BJ (cell line): ENCODE results near the gene ADM2. TPM values are rescaled to one million over a fixed set of nuclear protein-coding genes. Genes with fewer than 3 reads are reported as not detected.

Experiments used
- CTCF ChIA-PET: fragments of 350-600 bp; formaldehyde crosslinking; extraction: SDS; loops from one replicate; lab custom pipeline; 2021; ENCODE audit warnings: antibody characterized with exemption, inconsistent platforms; lab: Yijun Ruan, JAX
- POLR2A ChIA-PET: fragments of 300-600 bp; sonication (Branson Sonifier 250); formaldehyde crosslinking; extraction: SDS; loops from one replicate; lab custom pipeline; 2021; ENCODE audit warnings: antibody characterized with exemption; lab: Charles Lee
- DNase-seq: peaks from one replicate; pipeline ENCODE4 v3.0.0-alpha.2; 2011; ENCODE audit warnings: low read depth
- H3K27me3 ChIP-seq: 2 replicates; pipeline ENCODE4 v1.6.0; 2011; ENCODE audit warnings: low read length; ENCODE audit not compliant: control insufficient read depth, insufficient read depth
- H3K36me3 ChIP-seq: 2 replicates; pipeline ENCODE4 v1.5.1; 2011; ENCODE audit warnings: low read length; ENCODE audit not compliant: control insufficient read depth, insufficient read depth
- H3K4me3 ChIP-seq: 2 replicates; pipeline ENCODE4 v1.5.1; 2011; ENCODE audit warnings: low read depth, mild to moderate bottlenecking, control low read depth, low read length
- polyA plus RNA-seq: library from polyadenylated mRNA; depleted of rRNA; stranded (reverse); fragments of >200 nt; gene quantifications from 2 replicates; pipeline ENCODE4 v1.2.3, GENCODE V29; 2011
- TF ChIP-seq, protein P1 (sequence below): IDR thresholded peaks from 2 replicates; pipeline ENCODE4 v1.5.1; 2011; ENCODE audit warnings: low read depth, mild to moderate bottlenecking, control low read depth, inconsistent platforms, low read length, moderate library complexity; ENCODE audit not compliant: insufficient read depth

ADM2 gene
- polyA plus RNA-seq, 1 experiment = 16.0 TPM

DNA sequence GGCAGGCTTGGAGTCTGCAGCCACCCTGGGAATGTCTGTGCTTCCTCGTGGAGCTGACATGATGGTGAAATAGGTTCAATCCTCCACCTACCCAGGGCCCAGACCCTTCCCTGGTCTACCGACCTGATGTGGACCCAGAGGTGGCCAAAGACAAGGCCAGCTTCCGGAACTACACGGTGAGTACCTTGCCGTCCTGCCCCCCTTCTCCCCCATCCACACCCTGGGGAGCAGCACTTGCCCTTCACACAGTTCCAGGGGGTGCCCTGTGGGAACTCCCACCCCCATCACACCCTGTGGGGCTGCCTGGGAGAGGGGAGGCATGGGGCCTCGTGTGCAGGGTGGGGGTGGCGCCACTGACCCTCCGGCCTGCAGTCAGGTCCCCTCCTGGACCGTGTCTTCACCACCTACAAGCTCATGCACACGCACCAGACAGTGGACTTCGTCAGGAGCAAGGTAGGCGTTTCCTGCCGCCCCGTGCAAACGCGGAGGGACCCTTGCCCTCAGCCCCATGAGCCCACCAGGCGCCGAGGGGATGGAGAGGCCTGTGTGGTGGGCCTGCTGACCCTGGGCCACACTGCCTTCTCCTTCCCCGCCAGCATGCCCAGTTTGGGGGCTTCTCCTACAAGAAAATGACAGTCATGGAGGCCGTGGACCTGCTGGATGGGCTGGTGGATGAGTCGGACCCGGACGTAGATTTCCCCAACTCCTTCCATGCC, 6.1 kb downstream of the ADM2 start:
- ChIA-PET POLR2A (no interaction called here), CTCF (interaction anchor here (1.1 kb wide), 1 partner anchor 11 kb away, joined by 5 read pairs; no protein-coding TSS in a partner anchor)
- H3K36me3 ChIP-seq = peaks cover 8% of the 10 kb centered on the region; the same call in 1 of the 2 replicates
- H3K27me3 ChIP-seq = no peaks in the 10 kb centered on the region
- DNase-seq = no peak
- TF ChIP-seq, protein P1, sequence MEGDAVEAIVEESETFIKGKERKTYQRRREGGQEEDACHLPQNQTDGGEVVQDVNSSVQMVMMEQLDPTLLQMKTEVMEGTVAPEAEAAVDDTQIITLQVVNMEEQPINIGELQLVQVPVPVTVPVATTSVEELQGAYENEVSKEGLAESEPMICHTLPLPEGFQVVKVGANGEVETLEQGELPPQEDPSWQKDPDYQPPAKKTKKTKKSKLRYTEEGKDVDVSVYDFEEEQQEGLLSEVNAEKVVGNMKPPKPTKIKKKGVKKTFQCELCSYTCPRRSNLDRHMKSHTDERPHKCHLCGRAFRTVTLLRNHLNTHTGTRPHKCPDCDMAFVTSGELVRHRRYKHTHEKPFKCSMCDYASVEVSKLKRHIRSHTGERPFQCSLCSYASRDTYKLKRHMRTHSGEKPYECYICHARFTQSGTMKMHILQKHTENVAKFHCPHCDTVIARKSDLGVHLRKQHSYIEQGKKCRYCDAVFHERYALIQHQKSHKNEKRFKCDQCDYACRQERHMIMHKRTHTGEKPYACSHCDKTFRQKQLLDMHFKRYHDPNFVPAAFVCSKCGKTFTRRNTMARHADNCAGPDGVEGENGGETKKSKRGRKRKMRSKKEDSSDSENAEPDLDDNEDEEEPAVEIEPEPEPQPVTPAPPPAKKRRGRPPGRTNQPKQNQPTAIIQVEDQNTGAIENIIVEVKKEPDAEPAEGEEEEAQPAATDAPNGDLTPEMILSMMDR = no peak
- H3K4me3 ChIP-seq = no peak overlapping the region

DNA sequence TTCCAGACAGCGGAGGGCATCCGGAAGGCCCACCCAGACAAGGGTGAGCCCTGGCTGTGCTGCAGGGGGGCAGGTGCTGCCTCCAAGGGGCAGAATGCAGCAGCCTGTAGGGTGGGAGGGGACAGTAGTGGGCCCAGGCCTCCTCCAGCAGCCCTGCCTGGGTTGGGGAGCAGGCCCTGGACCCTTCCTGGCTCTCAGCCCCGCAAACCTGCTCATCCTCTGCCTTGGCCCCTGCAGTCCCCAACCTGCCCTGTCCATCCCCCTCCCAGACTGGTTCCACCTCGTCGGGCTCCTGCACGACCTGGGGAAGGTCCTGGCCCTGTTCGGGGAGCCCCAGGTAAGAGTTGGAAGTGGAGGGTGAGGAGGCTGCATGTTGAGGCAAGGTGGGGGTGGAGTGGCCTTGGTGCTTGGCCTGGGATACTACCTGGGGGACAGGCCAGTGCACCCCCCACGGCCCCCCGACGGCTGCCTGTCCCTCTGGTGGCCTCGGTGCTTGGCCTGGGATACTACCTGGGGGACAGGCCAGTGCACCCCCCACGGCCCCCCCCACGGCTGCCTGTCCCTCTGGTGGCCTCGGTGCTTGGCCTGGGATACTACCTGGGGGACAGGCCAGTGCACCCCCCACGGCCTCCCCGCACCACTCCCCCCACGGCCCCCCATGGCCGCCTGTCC, 6.8 kb downstream of the ADM2 start:
- DNase-seq = no peak
- ChIA-PET CTCF (no interaction called here), POLR2A (no interaction called here)
- Histone ChIP-seq H3K4me3 (no peak overlapping the region), H3K36me3 (peaks cover 3% of the 10 kb centered on the region; the same call in 1 of the 2 replicates), H3K27me3 (no peaks in the 10 kb centered on the region)
- TF ChIP-seq, protein P1 = no peak

GRCh38 chr22:50488886-50489285, 7.5 kb downstream of the ADM2 start:
- Histone ChIP-seq H3K4me3 (no peak overlapping the region), H3K36me3 (no peaks in the 10 kb centered on the region; the same call in 1 of the 2 replicates), H3K27me3 (no peaks in the 10 kb centered on the region)
- TF ChIP-seq, protein P1 = no peak
- ChIA-PET POLR2A (no interaction called here), CTCF (no interaction called here)
- DNase-seq = no peak

- TF ChIP-seq, protein P1 = no peak
- H3K27me3 ChIP-seq = no peaks in the 10 kb centered on the region
- ChIA-PET POLR2A (no interaction called here), CTCF (interaction anchor here (1.3 kb wide), 1 partner anchor 9 kb away, joined by 4 read pairs; no protein-coding TSS in a partner anchor)
- H3K4me3 ChIP-seq = no peak overlapping the region
- H3K36me3 ChIP-seq = no peaks in the 10 kb centered on the region
- no peak for DNase-seq
Measured at GRCh38 chr22:50489363-50490243, 8.3 kb downstream of the ADM2 start.
